Omental fat pad (tissue), 4 donors: Measurements from ENCODE around the gene EEPD1. TPM values are rescaled to one million over a fixed set of nuclear protein-coding genes. Genes with fewer than 3 reads are reported as not detected.

Experiments used
- ATAC-seq: fragments of 150-250 bp; one replicate; pipeline ENCODE4 v1.9.1; 2016; ENCODE audit warnings: mild to moderate bottlenecking, moderate library complexity; ENCODE audit not compliant: low FRiP score
- DNase-seq: peaks from one replicate; pipeline ENCODE4 v3.0.0-alpha.2; 2019; ENCODE audit warnings: low spot score
- CTCF ChIP-seq, 3 donors: fragments of 450-650 bp; IDR thresholded peaks; one replicate each; pipeline ENCODE4 v1.5.1; 2016 to 2017; ENCODE audit warnings: antibody characterized with exemption in 3 of 3, mild to moderate bottlenecking in 3 of 3, moderate library complexity in 2 of 3
- total RNA-seq, 4 donors: library from RNA; depleted of rRNA; stranded (reverse); fragments of >200 nt; gene quantifications; one replicate each; pipeline ENCODE4 v1.1.0, GENCODE V29; 2016

Gene EEPD1
- total RNA-seq, 4 donors from 2014 or later: 6.5 to 23.0 (median 20.1) TPM

GRCh38 chr7:36182854-36183604, 30.0 kb downstream of the EEPD1 start:
- no peak for ATAC-seq
- DNase-seq: no peak
- TF ChIP-seq CTCF (IDR thresholded peaks at IDR 0.05): no peak

- ATAC-seq: no peak
- TF ChIP-seq CTCF (IDR thresholded peaks at IDR 0.05): no peak
- no peak for DNase-seq
Observed at GRCh38 chr7:36185092-36185491, 32.0 kb downstream of the EEPD1 start.

GRCh38 chr7:36185756-36186155, 32.7 kb downstream of the EEPD1 start:
- no peak for TF ChIP-seq CTCF (IDR thresholded peaks at IDR 0.05)
- no peak for DNase-seq

GRCh38 chr7:36186359-36187121, 33.5 kb downstream of the EEPD1 start:
- DNase-seq (no peak), ATAC-seq (no peak)
- TF ChIP-seq CTCF (IDR thresholded peaks at IDR 0.05): no peak

More at GRCh38 chr7:36185756-36186155, 32.7 kb downstream of the EEPD1 start:
- no peak for ATAC-seq

GRCh38 chr7:36188266-36188665, 35.2 kb downstream of the EEPD1 start:
- no peak for ATAC-seq
- no peak for TF ChIP-seq CTCF (IDR thresholded peaks at IDR 0.05)
- no peak for DNase-seq

- no peak for TF ChIP-seq CTCF (IDR thresholded peaks at IDR 0.05)
- DNase-seq (no peak), ATAC-seq (no peak)
Observed at GRCh38 chr7:36188906-36189305, 35.9 kb downstream of the EEPD1 start.
